Measurements from ENCODE around the gene LYPLAL1.
"Not testable (repeated sequence)": the region's sequence is repeated elsewhere in the genome, so short reads cannot be mapped to it uniquely, and the experiment has no call there.

Gene LYPLAL1

GRCh38 chr1:219163401-219163954 is 10.2 kb upstream of the LYPLAL1 start:
- DNase-seq: no peak

- no peak for DNase-seq
Observed at GRCh38 chr1:219171192-219171935, 2.3 kb upstream of the LYPLAL1 start.

- no peak for DNase-seq
Observed at GRCh38 chr1:219172821-219173220, 857 bp upstream of the LYPLAL1 start.

DNA sequence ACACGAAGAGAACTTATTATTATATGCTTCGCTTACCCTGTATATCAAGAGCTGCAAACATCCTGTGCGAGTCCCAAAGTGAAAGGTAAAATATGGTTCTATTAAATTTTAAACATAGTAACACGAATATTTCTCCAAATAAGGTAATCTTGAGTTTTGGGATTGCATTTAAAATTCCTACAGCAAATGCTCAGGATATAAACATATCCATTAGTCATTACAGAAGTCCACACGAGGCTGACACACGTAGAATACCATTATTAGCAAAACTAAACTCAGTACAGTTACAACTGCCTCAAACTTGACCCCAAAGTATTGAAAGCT is 282 bp upstream of the LYPLAL1 start:
- no peak for DNase-seq

- no peak for DNase-seq
Observed at GRCh38 chr1:219174460-219175211, 958 bp downstream of the LYPLAL1 start.

DNA sequence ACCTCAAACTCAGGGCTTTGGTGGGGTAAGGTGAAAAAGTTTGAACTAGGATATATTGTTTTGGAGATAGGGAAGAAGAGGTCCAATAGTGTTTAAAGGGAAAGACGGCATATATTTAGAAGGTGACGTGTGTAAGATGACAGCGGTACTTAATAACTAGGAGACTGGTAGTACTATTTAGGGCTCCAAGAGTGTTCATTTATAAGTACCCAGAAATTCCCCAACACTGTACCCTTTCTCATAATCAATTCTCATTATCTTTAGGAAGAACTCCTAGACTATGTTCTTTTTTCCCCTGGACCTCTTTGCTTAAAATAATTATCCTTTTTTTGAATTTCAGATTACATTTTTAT is 1.5 kb downstream of the LYPLAL1 start:
- no peak for DNase-seq

- no peak for DNase-seq
Observed at GRCh38 chr1:219176168-219176567, 2.5 kb downstream of the LYPLAL1 start.

DNA sequence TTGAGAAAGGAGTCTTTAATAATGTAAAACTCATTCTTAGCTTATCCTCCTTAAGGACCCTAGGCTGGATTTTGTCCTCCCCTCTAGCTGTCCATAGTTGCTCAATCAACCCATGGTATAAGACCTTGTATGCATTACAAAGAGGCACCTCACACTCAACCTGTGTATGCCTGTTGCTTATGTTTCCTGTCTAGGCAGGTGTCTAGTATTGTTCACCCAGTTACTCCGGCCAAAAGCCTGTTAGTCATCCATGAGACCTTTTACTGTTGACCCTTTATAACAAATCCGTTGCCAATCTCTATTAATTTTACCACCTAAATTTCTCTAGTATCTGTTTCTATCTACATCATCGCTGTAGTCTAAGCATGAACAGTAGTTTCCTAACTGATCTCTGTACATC is 3.7 kb downstream of the LYPLAL1 start:
- no peak for DNase-seq

GRCh38 chr1:219177940-219178339 is 4.3 kb downstream of the LYPLAL1 start:
- DNase-seq: no peak

- DNase-seq: no peak
Observed at GRCh38 chr1:219179293-219179692, 5.6 kb downstream of the LYPLAL1 start.

DNA sequence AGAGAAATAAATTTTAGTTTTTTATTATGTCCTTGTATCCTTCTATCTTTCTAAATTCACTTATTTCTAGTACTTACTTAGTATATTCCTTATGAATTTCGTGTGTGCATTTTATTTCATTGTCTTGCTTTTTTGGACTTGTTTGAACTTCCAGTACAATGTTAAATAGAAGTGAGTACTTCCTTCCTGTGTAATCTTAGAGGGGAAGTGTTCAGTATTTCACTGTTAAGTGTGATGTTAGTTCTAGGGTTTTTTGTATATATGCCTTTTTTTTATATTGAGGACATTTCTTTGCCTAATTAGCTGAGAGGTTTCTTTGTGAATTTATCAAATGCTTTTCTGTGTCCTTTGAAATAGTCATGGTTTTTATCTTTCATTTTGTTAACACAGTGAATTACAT is 10.7 kb downstream of the LYPLAL1 start:
- DNase-seq: no peak

DNA sequence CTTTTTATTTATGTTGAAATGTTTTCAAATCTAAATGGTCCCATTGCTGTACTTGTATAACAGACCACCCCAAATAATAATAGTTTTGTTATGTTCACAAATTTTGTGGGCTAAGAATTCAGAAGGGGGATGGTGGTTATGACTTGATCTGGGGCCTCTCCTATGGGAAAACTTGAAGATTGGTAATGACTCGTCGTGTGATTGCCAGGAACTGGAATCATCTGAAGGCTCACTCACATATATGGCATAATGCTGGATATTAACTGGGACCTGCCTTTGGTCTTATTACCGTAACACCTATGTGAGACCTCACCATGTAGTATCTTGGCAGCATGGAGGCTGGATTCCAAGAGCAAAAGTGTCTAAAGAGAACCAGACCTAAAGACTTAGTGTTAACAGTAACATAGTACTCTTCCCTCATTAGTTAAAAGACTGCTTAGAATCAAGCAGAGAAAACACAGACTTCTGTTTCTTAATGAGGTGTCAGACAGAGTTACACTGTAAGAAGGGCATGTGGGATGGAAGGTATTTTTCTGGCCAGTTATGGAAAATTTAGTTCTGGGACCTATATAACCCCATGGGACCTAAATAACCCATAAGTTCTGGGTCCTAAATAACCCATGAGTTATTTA is 11.9 kb downstream of the LYPLAL1 start:
- no peak for DNase-seq

DNA sequence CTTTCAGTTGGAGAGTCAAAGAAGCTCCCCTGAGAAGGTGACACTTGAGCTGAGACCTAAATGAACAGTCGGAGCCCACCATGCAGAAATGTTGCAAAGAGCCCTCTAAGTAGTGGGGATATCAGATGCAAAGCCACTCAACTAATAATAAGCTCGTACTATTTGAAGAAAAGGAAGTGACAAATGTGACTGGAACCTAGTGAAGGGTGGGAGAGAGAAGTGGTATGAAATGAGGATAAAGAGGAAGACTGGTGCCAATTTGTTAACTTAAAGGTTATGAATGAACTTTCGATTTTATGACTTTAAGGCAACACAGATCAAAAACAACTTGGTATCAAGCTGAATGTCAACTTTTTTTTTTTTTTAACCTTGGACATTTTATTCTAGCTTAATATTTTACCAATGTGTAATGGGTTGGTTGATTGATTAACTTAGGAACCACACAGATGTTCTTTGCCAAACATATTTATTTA is 14.7 kb downstream of the LYPLAL1 start:
- no peak for DNase-seq

GRCh38 chr1:219189021-219189824 is 15.5 kb downstream of the LYPLAL1 start:
- DNase-seq: no peak

DNA sequence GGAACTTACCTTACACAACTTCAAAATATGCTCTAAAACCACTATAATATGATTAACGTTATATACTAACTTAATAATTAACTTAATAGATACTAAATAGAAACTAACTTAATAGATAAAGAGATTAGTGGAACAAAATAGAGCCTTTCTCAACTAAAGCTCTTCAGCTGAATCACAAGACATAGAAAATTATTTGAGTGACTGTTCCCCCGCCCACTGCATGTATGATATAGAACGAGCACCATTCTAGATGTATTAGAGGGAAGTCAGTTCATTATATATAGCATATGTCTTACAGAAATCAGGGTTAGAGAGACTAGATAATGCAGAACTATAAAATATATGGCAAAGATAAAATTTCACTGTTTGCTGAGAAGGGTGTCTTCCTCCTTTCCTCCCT is 16.3 kb downstream of the LYPLAL1 start:
- no peak for DNase-seq

GRCh38 chr1:219190605-219191004 is 16.9 kb downstream of the LYPLAL1 start:
- no peak for DNase-seq

- not testable (repeated sequence) for DNase-seq
Observed at GRCh38 chr1:219195833-219196232, 22.2 kb downstream of the LYPLAL1 start.

DNA sequence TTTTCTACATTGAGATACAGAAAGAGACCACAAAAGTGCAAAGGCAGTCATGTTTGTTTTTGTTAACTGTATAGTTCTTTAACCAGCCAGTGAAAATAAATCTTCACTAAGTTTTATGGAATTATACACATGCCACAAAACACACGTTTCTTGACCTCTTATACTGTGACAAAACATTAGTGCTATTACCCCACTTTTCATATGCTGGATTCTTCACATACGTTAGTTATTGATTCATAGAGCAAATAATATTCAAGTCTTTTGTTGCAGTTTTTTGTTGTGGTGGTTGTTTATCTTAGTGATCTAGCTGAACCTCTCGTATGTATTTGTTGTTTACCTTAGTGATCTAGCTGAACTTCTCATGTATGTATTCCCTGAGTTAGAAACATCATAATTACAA is 28.0 kb downstream of the LYPLAL1 start:
- DNase-seq: no peak

DNA sequence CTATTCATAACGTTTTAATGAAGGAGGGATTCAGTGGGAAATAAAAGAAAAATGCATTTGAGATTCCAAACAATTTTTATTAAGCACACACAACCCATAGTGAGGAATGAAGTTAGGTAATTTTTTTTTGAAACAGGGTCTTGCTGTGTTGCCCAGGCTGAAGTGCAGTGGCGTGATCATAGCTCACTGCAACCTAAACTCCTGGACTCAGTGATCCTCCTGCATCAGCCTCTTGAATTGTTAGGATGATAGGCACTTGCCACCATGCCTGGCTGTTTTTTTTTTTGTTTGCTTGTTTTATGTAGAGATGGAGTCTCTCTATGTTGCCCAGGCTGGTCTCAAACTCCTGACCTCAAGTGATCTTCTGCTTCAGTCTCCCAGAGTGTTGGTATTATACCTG is 28.9 kb downstream of the LYPLAL1 start:
- DNase-seq: no peak

- DNase-seq: no peak
Observed at GRCh38 chr1:219206350-219206749, 32.7 kb downstream of the LYPLAL1 start.

GRCh38 chr1:219209578-219209977 is 35.9 kb downstream of the LYPLAL1 start:
- no peak for DNase-seq

DNA sequence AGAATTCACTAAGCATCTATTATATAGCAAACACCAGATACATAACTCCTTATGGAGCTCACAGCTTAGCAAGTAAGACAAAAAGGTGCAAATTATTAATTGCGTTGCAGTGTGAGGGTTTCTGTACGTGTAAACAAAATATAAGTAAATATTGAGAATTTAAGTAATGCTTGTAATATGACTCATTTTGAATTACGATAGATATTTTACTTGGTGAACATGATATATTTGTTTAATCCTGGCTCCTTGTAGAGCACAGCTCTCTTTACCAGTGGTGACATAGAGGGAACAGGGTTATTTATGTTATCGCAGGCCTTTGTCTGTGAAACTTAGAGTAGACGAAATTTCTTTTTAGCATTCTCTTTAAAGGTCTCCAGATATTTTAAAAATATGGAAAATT is 36.4 kb downstream of the LYPLAL1 start:
- no peak for DNase-seq

DNA sequence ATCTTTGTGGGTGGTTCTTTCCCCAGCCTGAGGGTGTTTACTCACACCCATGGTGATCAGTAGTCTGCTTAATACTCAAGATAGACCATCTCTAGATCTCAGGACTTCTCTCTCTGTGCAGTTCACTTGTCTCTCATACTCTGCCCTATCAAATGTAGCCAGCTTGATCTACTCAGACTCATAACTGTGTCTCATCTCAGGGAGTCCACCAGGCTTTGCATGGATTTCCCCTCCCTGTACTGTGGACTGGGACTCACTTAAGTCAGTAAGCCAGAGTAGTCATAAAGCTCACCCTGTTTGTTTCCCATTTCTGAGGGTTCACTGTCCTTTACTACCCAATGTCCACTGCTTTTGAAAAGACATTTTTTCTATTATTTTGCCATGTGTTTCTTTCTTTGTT is 41.8 kb downstream of the LYPLAL1 start:
- no peak for DNase-seq

Data from NCI-H1930 (cell line).